Measurements from ENCODE around the gene DYNC1LI1.
"Not testable (repeated sequence)": the region's sequence is repeated elsewhere in the genome, so short reads cannot be mapped to it uniquely, and the experiment has no call there.

The DYNC1LI1 gene

GRCh38 chr3:32578669-32579068 lies 8.0 kb upstream of the DYNC1LI1 start:
- not testable (repeated sequence) for DNase-seq

- DNase-seq, result no peak
Measured at GRCh38 chr3:32577581-32578556, 7.2 kb upstream of the DYNC1LI1 start.

- DNase-seq, result no peak
Measured at GRCh38 chr3:32577174-32577573, 6.5 kb upstream of the DYNC1LI1 start.

GRCh38 chr3:32575451-32576113 lies 4.9 kb upstream of the DYNC1LI1 start:
- DNase-seq, result no peak

DNA sequence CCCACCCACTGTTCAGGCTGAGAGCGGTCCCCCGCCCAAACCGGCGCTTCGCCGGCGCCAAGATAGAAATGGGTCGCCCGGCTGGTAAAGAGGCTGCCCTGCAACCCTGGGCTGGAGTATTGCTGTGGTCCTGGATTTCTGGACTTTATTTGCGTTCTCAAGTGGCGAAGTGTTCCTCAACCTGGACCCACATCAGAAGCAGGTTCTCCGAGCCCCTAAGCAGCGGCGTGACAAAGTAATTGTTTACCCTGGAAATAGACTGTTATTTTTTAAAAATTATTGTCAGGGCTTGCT lies 481 bp upstream of the DYNC1LI1 start:
- DNase-seq, result no peak

GRCh38 chr3:32569540-32570420 lies 878 bp downstream of the DYNC1LI1 start:
- DNase-seq, result peak; percentile 40

DNA sequence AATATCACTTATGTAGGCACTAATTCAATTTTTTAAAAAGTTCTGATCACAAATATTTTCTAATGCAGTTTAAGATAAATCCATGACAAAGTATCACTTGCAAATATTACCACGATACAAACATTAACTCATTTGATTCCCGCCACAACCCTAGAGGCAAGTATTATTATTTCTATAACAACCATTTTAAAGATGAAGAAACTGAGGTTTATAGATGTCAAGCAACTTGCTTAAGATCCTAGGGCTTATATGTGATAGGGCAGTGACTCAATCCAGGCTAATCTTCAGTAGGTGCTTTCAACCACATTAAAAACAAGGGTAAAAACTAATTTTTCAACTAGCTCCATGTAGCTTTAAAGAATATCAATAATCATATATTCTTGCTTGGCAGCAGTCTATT lies 1.7 kb downstream of the DYNC1LI1 start:
- DNase-seq, result no peak

GRCh38 chr3:32564195-32564594 lies 6.5 kb downstream of the DYNC1LI1 start:
- no peak for DNase-seq

GRCh38 chr3:32562640-32563039 lies 8.0 kb downstream of the DYNC1LI1 start:
- no peak for DNase-seq

GRCh38 chr3:32557640-32558352 lies 12.9 kb downstream of the DYNC1LI1 start:
- DNase-seq, result no peak

GRCh38 chr3:32556332-32556731 lies 14.3 kb downstream of the DYNC1LI1 start:
- no peak for DNase-seq

- DNase-seq, result no peak
Measured at GRCh38 chr3:32553973-32554372, 16.7 kb downstream of the DYNC1LI1 start.

DNA sequence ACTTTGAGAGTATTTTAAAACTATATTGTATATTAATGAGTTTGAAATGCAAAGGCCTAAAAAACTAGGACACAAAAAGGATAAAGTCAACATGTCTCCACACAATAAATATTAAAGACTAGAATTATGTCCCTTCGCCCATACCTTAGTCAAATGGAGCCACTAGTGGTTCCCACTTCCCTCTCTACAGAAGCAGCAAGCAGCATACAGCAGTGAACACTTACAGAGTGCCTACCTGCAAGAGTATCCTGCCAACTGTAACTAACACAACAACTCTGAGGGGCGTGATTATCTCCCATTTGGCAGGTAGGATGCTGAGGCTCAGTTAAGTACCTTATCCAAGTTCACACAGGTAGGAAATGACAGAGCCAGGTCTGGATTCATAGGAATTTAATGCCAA lies 17.2 kb downstream of the DYNC1LI1 start:
- no peak for DNase-seq

DNA sequence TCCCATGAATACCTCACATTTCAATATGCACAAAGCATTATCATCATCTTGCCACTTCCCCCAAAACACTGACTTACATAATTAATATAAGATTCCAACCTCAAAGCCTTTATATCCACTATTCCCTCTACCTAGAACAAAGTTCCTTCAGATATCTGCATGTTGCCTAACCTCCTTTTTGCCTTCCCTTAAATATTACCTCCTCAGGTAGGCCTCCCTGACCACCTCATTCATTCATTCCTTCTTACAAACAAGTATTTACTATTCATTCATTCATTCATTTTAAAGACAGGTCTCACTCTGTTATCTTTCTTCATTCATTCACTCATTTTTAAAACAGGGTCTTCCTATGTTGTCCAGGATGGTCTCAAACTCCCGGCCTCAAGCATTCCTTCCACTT lies 18.6 kb downstream of the DYNC1LI1 start:
- DNase-seq, result no peak

DNA sequence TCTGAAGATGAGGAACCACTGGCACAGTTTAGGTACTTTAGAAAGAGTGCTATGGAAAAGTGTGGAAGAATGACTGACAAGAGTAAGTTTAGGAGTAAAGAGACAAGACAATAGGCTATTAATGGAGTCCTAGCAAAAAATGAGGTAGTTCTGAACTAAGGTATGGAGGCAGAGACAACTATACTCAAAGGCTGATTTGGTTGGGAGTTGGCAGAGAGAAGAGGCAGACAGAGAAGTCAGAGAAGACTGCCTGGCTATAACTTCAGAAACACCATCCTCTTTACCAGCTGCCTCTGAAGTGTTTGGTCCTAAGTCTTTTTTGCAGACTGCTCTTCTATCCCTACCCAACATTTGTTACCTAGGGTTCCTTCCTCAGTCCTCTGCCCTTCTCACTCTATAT lies 19.2 kb downstream of the DYNC1LI1 start:
- no peak for DNase-seq

DNA sequence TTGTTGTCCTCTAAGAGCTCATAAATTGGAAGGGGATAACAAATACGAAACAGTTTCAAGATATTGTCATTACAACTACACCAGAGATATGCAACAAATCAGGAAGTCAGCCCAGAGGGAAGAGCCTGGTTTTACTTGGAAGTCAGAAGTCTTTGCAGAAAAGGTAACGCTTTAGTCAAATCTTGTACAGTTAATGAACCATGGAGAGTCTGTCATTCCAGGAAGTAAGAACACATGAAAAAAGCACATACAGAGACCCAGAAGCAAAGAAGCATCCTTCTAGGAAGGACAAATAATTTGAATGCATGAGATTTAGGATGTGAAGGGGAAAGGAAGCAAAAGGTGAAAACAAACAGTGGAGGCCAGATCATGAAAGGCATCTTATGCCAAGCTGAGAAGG lies 19.6 kb downstream of the DYNC1LI1 start:
- no peak for DNase-seq

GRCh38 chr3:32545305-32545704 lies 25.4 kb downstream of the DYNC1LI1 start:
- no peak for DNase-seq

- no peak for DNase-seq
Measured at GRCh38 chr3:32544894-32545293, 25.8 kb downstream of the DYNC1LI1 start.

GRCh38 chr3:32542807-32543206 lies 27.9 kb downstream of the DYNC1LI1 start:
- DNase-seq, result no peak

- DNase-seq, result no peak
Measured at GRCh38 chr3:32540899-32541298, 29.8 kb downstream of the DYNC1LI1 start.

- DNase-seq, result no peak
Measured at GRCh38 chr3:32532434-32532833, 38.2 kb downstream of the DYNC1LI1 start.

- DNase-seq, result no peak
Measured at GRCh38 chr3:32531010-32531647, 39.5 kb downstream of the DYNC1LI1 start.
